G401 (cell line): ENCODE results near the gene FAM131A. TPM values are rescaled to one million over a fixed set of nuclear protein-coding genes. Genes with fewer than 3 reads are reported as not detected.
"Not testable (repeated sequence)": the region's sequence is repeated elsewhere in the genome, so short reads cannot be mapped to it uniquely, and the experiment has no call there.

Experiments used
- DNase-seq: peaks from one replicate; pipeline ENCODE4 v3.0.0-alpha.2; 2015; ENCODE audit warnings: low spot score
- in situ Hi-C: cut with HindIII; loops from 2 replicates; pipeline ENCODE4 v1.10.0; 2016; ENCODE audit warnings: low sequenced_read_pairs, mixed read lengths
- total RNA-seq: library from RNA; depleted of rRNA; stranded (reverse); fragments of >200 nt; shearing (Covaris generic); gene quantifications from 2 replicates; pipeline ENCODE4 v1.2.3, GENCODE V29; 2014

The FAM131A gene
- total RNA-seq, 1 experiment from 2014 or later: 31.2 TPM

GRCh38 chr3:184336547-184337398 lies 627 bp upstream of the FAM131A start:
- in situ Hi-C loops: no loop called here

GRCh38 chr3:184337981-184338380 lies 581 bp downstream of the FAM131A start:
- DNase-seq: no peak
- in situ Hi-C loops: no loop called here

More at GRCh38 chr3:184336547-184337398, 627 bp upstream of the FAM131A start:
- peak; percentile 91 for DNase-seq

- DNase-seq: peak; percentile 87
- in situ Hi-C loops: no loop called here
Measured at GRCh38 chr3:184338511-184338945, 1.1 kb downstream of the FAM131A start.

- peak; percentile 49 for DNase-seq
- in situ Hi-C loops: no loop called here
Measured at GRCh38 chr3:184339001-184339400, 1.6 kb downstream of the FAM131A start.

GRCh38 chr3:184339451-184340135 lies 2.2 kb downstream of the FAM131A start:
- in situ Hi-C loops: not testable (repeated sequence)
- peak; percentile 54 for DNase-seq

GRCh38 chr3:184341925-184342324 lies 4.5 kb downstream of the FAM131A start:
- DNase-seq: no peak
- in situ Hi-C loops: no loop called here

- in situ Hi-C loops: no loop called here
- DNase-seq: no peak
Measured at GRCh38 chr3:184343200-184343876, 5.9 kb downstream of the FAM131A start.

GRCh38 chr3:184344579-184345316 lies 7.3 kb downstream of the FAM131A start:
- no peak for DNase-seq
- in situ Hi-C loops: no loop called here

- DNase-seq: peak; percentile 97
- in situ Hi-C loops: no loop called here
Measured at GRCh38 chr3:184345317-184346144, 8.1 kb downstream of the FAM131A start.

- no peak for DNase-seq
- in situ Hi-C loops: no loop called here
Measured at GRCh38 chr3:184346480-184347190, 9.2 kb downstream of the FAM131A start.

- no peak for DNase-seq
Measured at GRCh38 chr3:184347321-184348056, 10.1 kb downstream of the FAM131A start.

GRCh38 chr3:184348057-184348382 lies 10.6 kb downstream of the FAM131A start:
- in situ Hi-C loops: no loop called here
- DNase-seq: no peak

More at GRCh38 chr3:184347321-184348056, 10.1 kb downstream of the FAM131A start:
- in situ Hi-C loops: no loop called here

- no peak for DNase-seq
- in situ Hi-C loops: no loop called here
Measured at GRCh38 chr3:184349563-184350470, 12.4 kb downstream of the FAM131A start.

- in situ Hi-C loops: no loop called here
- DNase-seq: no peak
Measured at GRCh38 chr3:184350618-184351017, 13.2 kb downstream of the FAM131A start.

GRCh38 chr3:184351511-184352148 lies 14.2 kb downstream of the FAM131A start:
- no peak for DNase-seq
- in situ Hi-C loops: no loop called here
